WERI-Rb-1 (cell line): ENCODE measurements around the gene DNAJC21.

ENCODE experiments used
- DNase-seq: peaks from one replicate; pipeline ENCODE4 v3.0.0-alpha.2; 2020
- H3K27ac ChIP-seq: fragments of 250-450 bp; sonication (Bioruptor Pico); 2 replicates; pipeline ENCODE4 v1.5.1; 2020; ENCODE audit warnings: mild to moderate bottlenecking, moderate library complexity
- H3K27me3 ChIP-seq: fragments of 250-450 bp; sonication (Bioruptor Pico); 2 replicates; pipeline ENCODE4 v1.5.1; 2021; ENCODE audit warnings: mild to moderate bottlenecking, low read depth, moderate library complexity; ENCODE audit not compliant: insufficient read depth, severe bottlenecking
- H3K36me3 ChIP-seq: fragments of 250-450 bp; sonication (Bioruptor Pico); 2 replicates; pipeline ENCODE4 v1.5.1; 2020; ENCODE audit warnings: mild to moderate bottlenecking, moderate library complexity
- H3K4me3 ChIP-seq: 2 replicates; pipeline ENCODE4 v1.5.1; 2011; ENCODE audit warnings: low read depth, mild to moderate bottlenecking, control low read depth, low read length
- H3K9me3 ChIP-seq: fragments of 250-450 bp; sonication (Bioruptor Pico); 2 replicates; pipeline ENCODE4 v1.5.1; 2021; ENCODE audit warnings: mild to moderate bottlenecking, moderate library complexity; ENCODE audit not compliant: severe bottlenecking
- CTCF ChIP-seq: IDR thresholded peaks from 2 replicates; pipeline ENCODE4 v1.5.1; 2011; ENCODE audit warnings: low read depth, mild to moderate bottlenecking, control low read depth, inconsistent platforms, low read length

The DNAJC21 gene

GRCh38 chr5:34929720-34930461 is 532 bp downstream of the DNAJC21 start:
- Histone ChIP-seq H3K36me3 (peaks cover 50% of the 10 kb centered on the region), H3K9me3 (no peaks in the 10 kb centered on the region)
- DNase-seq: peak; percentile 87

GRCh38 chr5:34930462-34930844 is 1.1 kb downstream of the DNAJC21 start:
- Histone ChIP-seq H3K27ac (peak overlapping the region; percentile 85), H3K27me3 (no peaks in the 10 kb centered on the region), H3K9me3 (no peaks in the 10 kb centered on the region), H3K4me3 (peak overlapping the region; percentile 99), H3K36me3 (peaks cover 49% of the 10 kb centered on the region)
- DNase-seq: no peak
- TF ChIP-seq CTCF: no peak

More at GRCh38 chr5:34929720-34930461, 532 bp downstream of the DNAJC21 start:
- peak overlapping the region; percentile 85 for H3K27ac ChIP-seq
- H3K4me3 ChIP-seq: peak overlapping the region; percentile 99
- H3K27me3 ChIP-seq: no peaks in the 10 kb centered on the region
- TF ChIP-seq CTCF: no peak

- no peak overlapping the region for H3K27ac ChIP-seq
Measured at GRCh38 chr5:34930870-34931269, 1.5 kb downstream of the DNAJC21 start.

GRCh38 chr5:34932947-34933346 is 3.6 kb downstream of the DNAJC21 start:
- H3K27ac ChIP-seq: no peak overlapping the region
- no peaks in the 10 kb centered on the region for H3K27me3 ChIP-seq
- TF ChIP-seq CTCF: no peak
- H3K9me3 ChIP-seq: no peaks in the 10 kb centered on the region
- H3K36me3 ChIP-seq: peaks cover 54% of the 10 kb centered on the region
- no peak for DNase-seq
- H3K4me3 ChIP-seq: no peak overlapping the region

More at GRCh38 chr5:34930870-34931269, 1.5 kb downstream of the DNAJC21 start:
- no peak for TF ChIP-seq CTCF
- peak overlapping the region; percentile 99 for H3K4me3 ChIP-seq
- H3K9me3 ChIP-seq: no peaks in the 10 kb centered on the region
- H3K36me3 ChIP-seq: peaks cover 49% of the 10 kb centered on the region
- H3K27me3 ChIP-seq: no peaks in the 10 kb centered on the region
- DNase-seq: no peak

GRCh38 chr5:34941936-34942335 is 12.6 kb downstream of the DNAJC21 start:
- H3K36me3 ChIP-seq: peaks cover 60% of the 10 kb centered on the region
- TF ChIP-seq CTCF: no peak
- no peak for DNase-seq
- H3K4me3 ChIP-seq: no peak overlapping the region
- H3K9me3 ChIP-seq: no peaks in the 10 kb centered on the region
- no peaks in the 10 kb centered on the region for H3K27me3 ChIP-seq
- H3K27ac ChIP-seq: no peak overlapping the region

- Histone ChIP-seq H3K27ac (no peak overlapping the region), H3K36me3 (peaks cover 43% of the 10 kb centered on the region), H3K9me3 (no peaks in the 10 kb centered on the region), H3K4me3 (no peak overlapping the region), H3K27me3 (no peaks in the 10 kb centered on the region)
- no peak for TF ChIP-seq CTCF
- no peak for DNase-seq
Measured at GRCh38 chr5:34944044-34944443, 14.7 kb downstream of the DNAJC21 start.
